Measurements from ENCODE around the gene PPIL4. TPM values are rescaled to one million over a fixed set of nuclear protein-coding genes. Genes with fewer than 3 reads are reported as not detected.

PPIL4 gene
- polyA plus RNA-seq, 3 donors = 63.1 to 69.5 (median 65.7) TPM

GRCh38 chr6:149484733-149485700 lies 60.8 kb downstream of the PPIL4 start, which contains the start of gene ZC3H12D:
Gene ZC3H12D, minus strand, starts transcription at chr6:149485014. Its CDS starts 10,471 bp downstream, at chr6:149474543.
- DNase-seq (ENCODE audit: low read depth in 3 of 3, low spot score in 2 of 3) = no peak

DNA sequence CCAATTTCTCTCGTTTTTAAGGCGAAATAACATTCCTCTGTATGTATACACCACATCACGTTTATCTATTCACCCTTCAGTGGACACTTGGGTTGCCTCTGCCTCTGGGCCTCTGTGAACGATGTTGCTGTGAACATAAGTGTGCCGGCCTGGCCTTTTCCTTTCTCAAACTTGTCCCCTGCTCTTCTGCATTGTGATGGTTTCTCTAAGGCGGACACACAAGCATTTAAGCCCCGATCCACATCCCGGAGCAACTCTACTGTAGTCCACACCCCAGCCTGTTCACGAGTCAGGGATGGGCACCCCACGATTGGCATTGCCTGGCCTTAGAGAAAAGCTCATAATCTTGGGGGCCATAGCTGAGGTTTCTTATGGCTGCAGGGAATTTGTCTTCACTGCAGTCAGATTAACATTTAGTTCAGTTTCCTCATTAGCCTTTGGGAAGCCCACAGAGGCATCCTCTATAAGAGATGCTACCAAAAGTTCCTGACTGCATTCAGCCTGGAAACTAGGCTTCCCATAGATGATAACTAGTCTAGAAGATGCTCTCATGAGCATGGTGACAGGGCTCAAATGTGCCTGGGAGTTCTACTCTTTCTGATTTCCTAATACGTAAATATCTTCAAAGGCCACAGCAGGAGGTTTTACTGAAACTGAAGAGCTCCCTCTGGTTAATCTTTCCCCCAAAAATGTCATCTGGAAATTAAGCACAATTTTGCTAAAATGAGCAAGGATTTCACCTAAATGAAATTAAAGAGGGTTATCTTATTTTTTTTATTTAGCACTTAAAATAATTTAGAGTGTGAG lies 61.8 kb downstream of the PPIL4 start:
- no peak for DNase-seq (ENCODE audit: low read depth in 3 of 3, low spot score in 2 of 3)

DNA sequence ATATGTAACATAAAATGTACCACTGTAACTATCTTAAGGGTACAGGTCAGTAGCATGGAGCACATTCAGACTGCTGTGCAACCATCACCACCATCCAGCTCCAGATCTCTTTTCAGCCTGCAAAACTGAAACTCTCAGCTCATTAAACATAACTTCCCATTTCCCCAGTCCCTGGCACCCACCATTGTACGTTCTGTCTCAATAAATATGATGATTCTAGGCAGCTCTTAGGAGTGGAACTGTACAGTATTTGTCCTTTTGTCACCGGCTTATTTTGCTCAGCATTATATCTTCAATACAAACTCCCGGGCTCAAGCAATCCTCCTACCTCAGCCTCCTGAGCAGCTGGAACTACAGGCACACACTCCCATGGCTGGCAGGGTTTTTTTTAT lies 62.5 kb downstream of the PPIL4 start:
- DNase-seq (ENCODE audit: low read depth in 3 of 3, low spot score in 2 of 3) = no peak

DNA sequence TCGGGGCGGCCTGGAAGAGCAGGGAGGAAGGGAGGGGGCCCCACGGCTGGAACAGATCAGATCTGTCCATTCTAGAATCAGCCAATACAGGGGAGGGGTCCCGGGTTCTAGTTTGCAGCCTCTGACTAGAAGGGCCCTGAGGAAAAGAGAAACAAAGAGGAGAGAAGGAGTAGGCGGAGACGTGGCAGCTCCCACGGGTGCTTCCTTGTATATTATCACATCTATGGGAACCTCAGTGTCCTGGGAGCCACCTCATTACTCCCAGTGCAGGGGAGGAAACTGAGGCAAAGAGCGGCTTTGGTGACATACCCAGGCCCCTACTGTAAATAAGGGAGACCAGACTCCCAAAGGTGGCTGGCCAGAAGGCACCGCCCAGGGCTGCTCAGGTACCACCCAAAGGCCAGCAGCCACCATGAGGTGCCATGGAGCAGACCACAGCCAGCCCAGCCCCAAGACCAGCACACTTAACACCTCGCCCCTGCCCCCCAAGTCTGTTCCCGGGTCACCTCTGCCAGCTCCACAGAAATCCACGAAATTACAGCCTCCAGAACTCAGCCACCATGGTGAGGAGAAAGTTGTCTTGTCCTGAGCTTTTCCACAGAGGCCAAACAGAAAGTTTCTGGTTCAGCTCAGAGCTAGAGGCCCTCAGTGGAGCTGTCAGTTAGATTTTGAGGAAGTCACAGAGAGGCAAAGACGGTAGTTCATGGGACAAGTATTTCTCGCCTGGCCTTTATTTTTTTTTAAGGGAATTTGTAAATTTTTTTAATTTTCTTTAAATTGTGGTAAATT lies 63.1 kb downstream of the PPIL4 start:
- no peak for DNase-seq (ENCODE audit: low read depth in 3 of 3, low spot score in 2 of 3)

DNA sequence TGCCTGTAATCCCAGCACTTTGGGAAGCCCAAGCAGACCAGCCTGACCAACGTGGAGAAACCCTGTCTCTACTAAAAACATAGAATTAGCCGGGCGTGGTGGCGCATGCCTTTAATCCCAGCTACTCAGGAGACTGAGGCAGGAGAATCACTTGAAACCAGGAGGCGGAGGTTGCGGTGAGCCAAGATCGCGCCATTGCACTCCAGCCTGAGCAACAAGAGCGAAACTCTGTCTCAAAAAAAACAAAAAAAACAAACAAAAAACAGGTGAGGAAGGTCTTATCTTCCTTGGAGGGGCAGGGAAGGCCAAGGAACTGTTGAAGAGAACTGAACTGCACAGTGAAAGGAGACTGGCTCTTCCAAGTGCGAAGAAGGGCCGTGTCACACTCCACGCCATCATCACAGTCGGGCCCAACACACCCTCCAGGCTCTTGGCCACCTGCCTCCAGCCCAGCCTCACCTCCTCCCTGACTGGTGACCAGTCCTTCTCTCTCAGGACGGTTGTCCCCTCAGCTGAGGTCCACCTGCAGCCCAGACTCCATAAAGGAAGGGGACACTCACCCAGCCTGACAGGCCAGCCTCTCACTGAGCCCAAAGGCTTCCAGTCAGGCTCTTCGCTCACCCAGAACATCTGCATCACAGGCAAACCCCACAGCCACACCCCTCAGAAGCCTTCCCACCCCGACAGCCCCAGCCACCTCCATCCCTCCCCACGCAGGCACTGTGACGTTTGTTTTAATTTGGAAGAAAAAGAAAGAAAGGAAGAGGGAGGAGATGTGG lies 65.2 kb downstream of the PPIL4 start:
- no peak for DNase-seq (ENCODE audit: low read depth in 3 of 3, low spot score in 2 of 3)

GRCh38 chr6:149478631-149479314 lies 67.1 kb downstream of the PPIL4 start:
- DNase-seq (ENCODE audit: low read depth in 3 of 3, low spot score in 2 of 3) = no peak

DNA sequence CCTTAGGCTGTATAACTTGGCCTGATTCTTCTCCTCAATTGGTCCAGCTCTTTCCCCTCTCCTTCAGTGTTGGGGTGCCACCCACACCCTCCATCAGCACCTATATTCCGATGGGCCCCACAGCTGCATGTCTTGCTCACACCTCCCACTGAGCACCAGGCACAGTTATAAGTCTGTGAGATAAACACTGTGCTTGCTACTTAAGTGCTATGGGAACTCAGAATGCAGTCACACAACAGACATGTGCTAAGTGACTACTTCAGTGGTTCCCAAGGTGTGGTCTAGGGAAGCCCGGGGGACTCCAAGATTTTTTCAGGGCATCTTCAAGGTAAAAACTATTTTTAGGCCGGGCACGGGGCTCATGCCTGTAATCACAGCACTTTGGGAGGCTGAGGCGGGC lies 68.3 kb downstream of the PPIL4 start:
- DNase-seq (ENCODE audit: low read depth in 3 of 3, low spot score in 2 of 3) = no peak

GRCh38 chr6:149476789-149477455 lies 68.9 kb downstream of the PPIL4 start:
- no peak for DNase-seq (ENCODE audit: low read depth in 3 of 3, low spot score in 2 of 3)

DNA sequence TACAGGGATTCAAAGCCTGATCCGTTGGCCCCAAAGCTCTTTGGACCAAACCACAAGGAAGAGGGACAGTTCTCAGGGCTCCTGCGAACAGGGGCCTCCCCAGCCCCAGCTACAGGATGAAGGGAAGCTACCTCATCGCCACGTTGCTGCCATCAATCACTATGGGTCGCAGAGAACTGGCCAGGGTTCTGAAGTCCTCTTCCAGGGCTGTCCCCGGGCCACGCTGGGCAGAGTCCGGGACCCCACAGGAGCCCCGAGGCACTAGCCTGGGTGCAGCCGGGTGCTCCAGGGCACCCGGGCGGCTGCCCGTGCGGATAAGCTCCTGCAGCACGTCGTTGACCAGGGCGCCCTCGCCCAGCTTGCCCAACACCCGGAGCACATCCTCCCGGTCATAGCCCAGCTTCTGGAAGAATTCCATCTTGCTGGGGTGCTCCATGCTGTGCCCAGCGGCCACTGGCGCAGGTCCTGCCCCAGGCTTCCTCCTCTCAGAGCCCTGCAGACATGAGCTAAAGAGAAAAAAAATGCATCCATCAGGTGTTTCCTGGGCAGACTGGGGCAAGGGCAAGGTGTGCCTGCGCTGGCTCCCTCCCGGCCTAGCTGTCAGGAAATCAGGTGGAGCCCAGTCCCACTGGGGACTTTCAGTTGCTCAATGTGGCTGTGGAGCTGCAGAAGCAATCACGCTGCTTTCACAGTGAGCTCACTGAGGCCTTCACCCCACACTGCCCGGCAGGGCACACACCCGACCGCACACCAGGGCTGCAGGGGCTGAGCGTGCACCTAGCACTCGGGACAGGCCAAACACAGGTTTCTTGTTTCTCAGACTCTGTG lies 71.5 kb downstream of the PPIL4 start:
- DNase-seq (ENCODE audit: low read depth in 3 of 3, low spot score in 2 of 3) = no peak

GRCh38 chr6:149473080-149474052 lies 72.5 kb downstream of the PPIL4 start:
- DNase-seq (ENCODE audit: low read depth in 3 of 3, low spot score in 2 of 3) = no peak

DNA sequence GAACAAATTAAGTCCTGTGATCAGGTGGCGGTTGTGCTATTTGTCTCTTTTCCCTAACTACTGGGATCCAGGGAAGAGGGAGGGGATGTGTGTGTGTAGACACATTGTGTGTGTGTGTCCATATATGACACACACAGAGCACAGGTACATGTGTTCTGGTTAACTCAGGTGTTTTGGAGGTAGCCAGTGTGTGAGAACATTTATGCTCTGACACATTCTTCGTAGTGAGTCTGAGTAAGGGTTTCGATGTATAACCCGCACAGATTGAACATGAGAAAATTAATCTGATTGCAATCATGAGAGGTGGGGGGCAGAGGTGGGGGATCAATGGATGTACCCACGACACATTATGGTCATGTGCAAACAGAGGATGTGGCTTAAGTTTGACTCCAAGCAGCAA lies 73.6 kb downstream of the PPIL4 start:
- no peak for DNase-seq (ENCODE audit: low read depth in 3 of 3, low spot score in 2 of 3)

GRCh38 chr6:149471801-149472200 lies 74.0 kb downstream of the PPIL4 start:
- no peak for DNase-seq (ENCODE audit: low read depth in 3 of 3, low spot score in 2 of 3)

- DNase-seq (ENCODE audit: low read depth in 3 of 3, low spot score in 2 of 3) = no peak
Measured at GRCh38 chr6:149470948-149471347, 74.9 kb downstream of the PPIL4 start.

GRCh38 chr6:149468179-149468578 lies 77.7 kb downstream of the PPIL4 start:
- DNase-seq (ENCODE audit: low read depth in 3 of 3, low spot score in 2 of 3) = no peak

- no peak for DNase-seq (ENCODE audit: low read depth in 3 of 3, low spot score in 2 of 3)
Measured at GRCh38 chr6:149467265-149467664, 78.6 kb downstream of the PPIL4 start.

DNA sequence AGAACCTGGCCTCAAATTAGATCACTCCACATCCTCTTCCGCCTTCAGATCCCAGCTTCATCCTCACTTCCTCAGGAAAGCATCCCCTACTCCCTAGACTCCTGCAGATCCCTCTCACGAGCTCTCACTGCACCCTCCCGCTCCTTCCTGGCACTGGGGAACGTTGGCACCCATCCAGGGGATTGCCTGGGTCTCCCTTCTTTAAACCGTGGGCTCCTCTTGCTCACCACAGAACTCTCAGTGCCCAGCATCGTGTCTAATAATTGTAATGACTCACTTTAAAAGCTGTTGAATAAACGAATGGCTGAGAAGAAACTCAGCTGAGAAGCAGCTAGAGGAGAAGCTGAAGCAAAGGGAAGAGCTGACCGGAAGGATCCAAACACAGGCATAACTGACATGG lies 81.4 kb downstream of the PPIL4 start:
- DNase-seq (ENCODE audit: low read depth in 3 of 3, low spot score in 2 of 3) = no peak

- DNase-seq (ENCODE audit: low read depth in 3 of 3, low spot score in 2 of 3) = no peak
Measured at GRCh38 chr6:149463781-149464180, 82.1 kb downstream of the PPIL4 start.
